ENCODE data around the gene SCRN2. TPM values are rescaled to one million over a fixed set of nuclear protein-coding genes. Genes with fewer than 3 reads are reported as not detected.

The SCRN2 gene
- total RNA-seq, 1 donor from 2014 or later, result 23.2 TPM

DNA sequence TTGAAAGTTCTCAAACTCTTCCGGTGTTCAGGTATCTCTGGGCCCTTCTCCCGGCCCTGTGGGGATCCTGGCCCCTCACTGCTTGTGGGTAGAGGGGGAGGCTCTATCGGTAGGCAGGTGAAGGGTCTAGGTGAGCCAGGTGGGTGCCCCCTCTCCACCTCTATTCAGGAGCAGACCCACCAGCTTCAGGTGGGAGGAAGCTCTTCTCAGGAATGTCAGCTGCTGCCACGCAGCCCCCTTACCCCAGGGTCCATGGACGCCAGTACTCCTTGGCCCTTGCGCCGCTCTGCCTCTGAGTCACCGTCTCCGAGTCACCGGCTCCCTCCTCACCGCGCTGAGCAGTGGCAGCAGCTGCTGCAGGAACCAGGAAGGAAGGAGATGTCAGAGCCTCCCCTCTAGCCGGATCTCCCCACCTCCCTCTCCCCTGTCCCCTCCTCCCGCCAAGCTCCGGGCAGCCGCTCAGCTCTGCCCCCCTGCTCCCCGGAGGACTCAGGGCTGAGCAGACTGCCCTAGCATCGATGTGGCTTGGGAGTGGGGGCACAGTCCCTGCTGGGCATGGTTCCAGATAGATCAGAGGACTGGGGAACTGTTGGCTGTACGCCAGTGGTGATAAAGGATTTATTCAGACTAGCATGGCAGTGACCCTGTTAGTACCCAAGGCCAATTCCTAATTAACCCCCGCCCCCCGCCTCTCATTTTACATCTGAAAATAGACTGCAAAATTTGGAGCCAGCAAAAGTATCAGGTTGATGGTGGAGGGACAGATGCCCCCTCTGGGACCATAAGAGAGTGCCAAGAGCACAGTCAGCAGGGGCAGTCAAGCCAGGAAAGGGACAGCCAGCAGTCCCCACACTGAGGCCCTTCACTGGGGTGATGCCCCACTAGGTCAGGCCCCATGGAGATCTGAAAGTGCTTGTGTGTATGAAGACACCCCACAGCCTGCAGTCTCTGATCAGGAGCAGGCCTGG lies 19.4 kb downstream of the SCRN2 start, which contains the start of gene OSBPL7:
Gene OSBPL7 (minus strand): TSS at position 371 of the 968 bp plus-strand sequence. CDS start 1,516 bp downstream, outside the sequence.
- peak; percentile 84 to 95 for DNase-seq (ENCODE audit: low read depth in 2 of 2)

DNA sequence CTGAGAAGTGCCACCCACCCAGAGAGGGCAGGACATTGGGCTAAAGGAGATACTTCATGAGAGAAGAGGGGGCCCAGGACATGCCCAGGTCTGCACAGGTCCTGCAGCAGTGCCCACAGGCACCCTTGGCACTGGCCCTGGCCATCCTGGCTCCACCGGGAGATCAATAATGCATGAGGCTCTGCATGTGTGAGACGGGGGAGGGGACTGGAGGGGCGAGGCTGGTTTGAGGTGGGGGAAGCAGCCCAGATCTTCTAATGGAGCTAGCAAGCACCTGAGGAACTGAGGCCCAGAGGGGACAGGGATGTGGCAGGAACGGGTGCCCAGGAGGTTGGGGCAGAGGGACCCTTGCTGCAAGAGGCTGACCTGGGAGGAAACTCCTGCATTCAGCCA lies 20.0 kb downstream of the SCRN2 start:
- no peak for DNase-seq (ENCODE audit: low read depth in 2 of 2)

DNA sequence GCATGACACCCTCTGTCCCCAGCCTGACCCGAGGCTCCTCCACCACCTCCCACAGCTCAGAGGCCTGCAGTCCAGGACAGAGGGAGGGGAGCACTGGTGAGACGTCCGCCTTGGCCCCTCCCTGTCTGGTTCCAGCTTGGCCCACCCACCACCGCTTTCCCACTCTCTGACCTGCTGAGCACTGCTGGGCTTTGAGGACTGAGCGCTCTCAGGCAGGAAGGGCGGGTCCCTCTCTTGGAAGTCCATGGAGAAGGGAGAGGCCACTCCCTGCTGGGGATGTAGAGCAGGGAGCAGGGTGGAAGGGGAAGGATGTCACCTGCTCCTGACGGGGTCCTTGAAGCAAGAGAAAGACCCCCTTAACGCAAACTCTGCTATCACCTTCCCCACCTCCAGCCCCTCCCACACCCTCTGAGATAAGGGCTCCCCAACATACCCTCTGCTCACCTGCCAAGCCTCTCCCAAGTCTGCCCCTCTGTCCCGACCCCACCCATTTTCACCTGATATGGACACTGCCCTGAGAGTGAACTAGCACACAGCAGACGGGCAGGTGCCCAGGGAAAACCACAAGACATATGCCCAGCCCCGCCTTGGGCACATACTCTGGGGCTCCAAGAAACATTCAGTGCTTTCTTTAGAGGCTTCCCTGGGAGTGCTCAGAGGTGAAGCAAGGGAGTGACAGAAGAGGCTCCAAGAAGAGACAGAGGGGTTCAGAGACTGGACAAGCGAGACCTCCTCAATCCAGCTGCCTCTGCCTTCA lies 20.9 kb downstream of the SCRN2 start:
- DNase-seq (ENCODE audit: low read depth in 2 of 2), result peak in 1 of 2 donors; percentile 21

DNA sequence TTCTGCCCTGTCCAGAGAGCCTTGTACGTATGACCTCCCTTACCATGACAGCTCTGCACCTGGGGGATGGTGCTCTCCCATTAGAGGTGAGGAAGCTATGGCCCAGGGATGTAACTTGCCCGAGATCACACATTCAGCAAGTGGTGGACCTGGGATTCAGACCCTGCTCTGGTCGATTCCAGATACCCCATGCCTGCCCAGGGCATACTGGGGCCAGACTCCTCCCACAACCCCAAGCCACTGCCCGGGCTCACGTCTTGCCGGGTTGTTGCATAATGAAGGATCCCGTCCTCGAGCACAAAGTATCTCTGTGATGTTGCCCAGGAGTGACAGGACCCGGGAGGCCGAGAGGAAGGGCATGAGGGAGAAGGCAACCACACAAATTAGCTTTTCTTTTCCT lies 21.6 kb downstream of the SCRN2 start:
- no peak for DNase-seq (ENCODE audit: low read depth in 2 of 2)

DNA sequence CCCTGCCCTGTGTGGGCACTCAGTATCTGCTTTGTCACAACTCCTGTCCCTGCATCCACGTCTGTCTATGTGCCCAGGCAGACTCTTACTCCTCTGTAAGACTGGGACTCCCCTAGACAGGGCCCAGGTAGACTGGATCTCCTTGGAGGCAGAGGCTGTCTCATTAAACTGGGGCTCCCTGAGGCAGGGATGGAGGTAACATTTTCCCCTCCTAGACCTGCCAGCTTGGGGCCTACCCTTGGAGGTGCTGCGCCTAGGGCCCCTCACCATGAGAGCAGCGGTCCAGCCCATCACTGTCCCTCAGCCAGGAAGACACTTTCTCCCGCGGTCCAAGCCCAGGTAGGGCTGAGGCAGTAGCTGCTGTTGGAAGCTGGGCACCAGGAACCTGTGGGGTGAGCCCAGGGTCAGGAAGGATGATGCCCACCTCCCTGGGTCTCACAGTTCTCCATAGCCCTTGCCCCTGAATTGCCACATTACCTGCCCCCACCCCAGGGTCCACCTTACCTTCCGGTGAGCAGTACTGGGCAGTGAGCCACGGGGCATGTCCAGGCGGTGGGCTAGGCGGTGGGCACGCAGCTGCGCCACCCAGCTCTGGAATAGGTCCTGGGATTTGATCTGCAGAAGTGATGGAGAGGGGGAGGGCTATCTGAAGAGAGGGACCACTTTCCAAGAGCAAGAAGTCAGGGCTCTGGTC lies 22.9 kb downstream of the SCRN2 start:
- DNase-seq (ENCODE audit: low read depth in 2 of 2), result no peak

DNA sequence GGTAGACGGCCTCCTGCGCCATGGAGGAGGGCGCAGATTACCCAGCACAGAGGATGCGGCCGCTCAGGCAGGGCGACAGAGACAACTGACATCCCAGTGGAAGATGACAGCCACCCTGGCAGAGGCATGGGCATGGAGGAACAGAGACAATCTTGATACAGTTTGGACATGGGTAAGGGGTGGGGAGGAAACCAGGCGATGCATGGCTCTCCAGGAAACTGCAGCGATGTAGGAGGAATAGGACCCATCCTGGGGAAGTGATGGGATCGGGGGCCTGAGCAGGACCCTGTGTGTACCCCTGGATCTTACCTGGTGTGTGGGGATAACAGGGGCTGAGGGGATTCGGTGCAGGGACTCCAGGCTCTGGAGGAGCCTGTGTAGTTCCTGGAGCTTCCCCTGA lies 24.1 kb downstream of the SCRN2 start:
- DNase-seq (ENCODE audit: low read depth in 2 of 2), result no peak

DNA sequence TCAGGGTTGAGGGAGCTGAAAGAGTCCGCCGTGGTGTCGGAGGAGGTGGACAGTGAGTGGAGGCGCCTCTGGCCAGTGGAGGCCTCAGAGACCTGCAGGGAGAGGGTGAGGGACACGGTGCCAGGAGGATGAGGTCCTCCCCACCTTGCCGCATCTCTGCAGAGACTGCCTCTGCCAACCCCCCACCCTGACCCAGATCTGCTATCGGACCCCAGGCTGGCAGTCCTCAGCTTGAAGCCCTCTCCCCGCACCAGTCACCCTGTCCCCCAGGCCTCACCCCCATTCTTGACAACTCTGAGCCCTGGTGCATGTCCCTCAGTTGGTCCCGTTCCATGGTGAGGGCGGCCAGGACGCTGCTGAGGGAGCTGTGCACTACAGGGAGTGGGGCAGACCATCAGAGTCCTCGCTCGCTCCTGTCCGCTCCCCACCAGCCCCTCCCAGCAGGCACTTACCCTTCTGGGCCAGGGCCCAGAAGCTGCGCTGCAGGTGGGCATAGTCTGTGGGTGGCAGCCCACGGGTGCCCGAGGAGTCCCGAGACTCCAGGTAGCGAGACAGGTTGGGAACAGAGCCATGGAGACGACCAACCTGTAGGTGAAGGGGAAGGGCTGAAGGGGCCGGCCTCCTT lies 24.9 kb downstream of the SCRN2 start:
- DNase-seq (ENCODE audit: low read depth in 2 of 2), result no peak

DNA sequence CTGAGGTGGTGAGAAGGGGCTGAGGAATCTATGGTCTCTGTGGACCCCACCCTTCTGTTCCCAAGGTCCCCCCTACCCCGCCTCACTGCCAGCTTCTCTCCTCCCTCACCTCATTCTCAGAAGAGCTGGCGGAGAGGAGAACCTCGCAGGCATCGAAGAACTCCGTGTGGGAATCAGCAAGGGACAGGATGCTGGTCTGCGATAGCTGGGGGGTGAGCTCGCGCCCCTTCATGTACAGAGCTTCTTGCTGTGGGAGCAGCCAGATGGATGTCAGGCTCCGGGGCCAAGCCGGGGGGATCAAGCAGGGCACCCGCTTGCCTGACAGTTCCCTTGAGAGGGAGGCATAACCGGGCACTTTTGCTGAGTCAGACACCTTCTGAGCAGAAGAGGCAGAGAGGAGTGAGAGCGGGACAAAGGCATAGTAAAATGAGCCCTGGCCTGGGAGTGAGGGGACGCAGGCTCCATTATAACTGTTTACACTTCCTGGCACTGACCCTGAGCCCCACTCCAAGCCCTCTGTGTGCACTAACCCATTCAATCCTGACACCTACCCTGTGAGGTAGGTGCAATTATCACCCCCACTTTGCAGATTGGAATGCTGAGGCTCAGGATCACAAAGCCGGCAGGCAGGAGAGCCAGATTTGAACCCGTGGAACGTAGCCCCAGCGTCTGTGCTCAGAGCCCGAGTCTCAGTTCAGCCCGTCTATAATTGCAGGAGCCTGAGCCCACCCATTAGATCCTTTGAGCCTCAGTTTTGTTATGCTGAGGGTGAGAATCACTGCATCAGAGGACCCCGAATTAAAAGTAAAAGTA lies 25.8 kb downstream of the SCRN2 start:
- DNase-seq (ENCODE audit: low read depth in 2 of 2), result no peak

DNA sequence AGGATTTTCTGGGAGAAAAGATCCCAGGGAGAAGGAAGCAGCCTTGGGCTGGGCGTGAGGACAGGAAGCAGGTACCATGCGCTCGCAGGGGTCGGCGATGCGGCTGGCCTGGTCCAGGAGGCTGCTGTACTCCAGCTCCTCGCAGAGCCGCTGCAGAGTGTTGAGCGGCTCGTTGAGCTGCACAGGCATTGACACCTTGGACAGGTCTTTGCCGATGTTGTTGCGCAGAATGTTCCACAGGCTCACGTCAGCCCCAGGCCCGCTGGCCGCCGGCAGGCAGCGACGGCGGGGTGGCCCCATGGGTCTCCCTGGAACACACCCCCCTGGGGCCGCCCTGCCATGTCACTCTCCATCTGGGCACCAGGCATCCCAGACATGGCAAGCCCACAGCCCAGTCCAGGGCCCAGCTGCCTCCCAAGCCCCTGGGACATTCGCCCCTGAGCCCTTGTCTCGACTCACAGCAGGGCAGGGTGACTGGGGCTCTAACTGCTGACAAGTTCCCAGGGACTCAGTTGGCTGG lies 27.5 kb downstream of the SCRN2 start:
- DNase-seq (ENCODE audit: low read depth in 2 of 2), result no peak

DNA sequence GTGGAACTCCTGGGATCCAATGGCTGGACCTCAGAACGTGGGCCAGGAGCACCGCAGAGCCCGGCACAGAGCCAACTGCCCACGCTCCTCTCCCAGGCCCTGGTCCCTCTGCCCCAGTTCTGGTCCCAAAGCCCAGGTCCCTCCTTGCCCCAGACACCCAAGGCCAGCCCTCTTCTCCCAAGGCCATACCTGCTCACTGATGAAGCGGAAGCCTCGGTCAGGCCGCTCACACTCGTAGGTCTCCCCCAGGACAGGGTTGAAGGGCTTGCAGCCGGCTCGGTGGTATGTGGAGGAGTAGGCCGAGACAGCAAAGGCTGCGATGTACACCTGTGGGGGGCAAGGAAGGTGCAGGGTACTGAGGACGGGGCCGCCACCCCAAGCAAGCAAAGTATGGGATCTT lies 28.0 kb downstream of the SCRN2 start:
- DNase-seq (ENCODE audit: low read depth in 2 of 2), result no peak

DNA sequence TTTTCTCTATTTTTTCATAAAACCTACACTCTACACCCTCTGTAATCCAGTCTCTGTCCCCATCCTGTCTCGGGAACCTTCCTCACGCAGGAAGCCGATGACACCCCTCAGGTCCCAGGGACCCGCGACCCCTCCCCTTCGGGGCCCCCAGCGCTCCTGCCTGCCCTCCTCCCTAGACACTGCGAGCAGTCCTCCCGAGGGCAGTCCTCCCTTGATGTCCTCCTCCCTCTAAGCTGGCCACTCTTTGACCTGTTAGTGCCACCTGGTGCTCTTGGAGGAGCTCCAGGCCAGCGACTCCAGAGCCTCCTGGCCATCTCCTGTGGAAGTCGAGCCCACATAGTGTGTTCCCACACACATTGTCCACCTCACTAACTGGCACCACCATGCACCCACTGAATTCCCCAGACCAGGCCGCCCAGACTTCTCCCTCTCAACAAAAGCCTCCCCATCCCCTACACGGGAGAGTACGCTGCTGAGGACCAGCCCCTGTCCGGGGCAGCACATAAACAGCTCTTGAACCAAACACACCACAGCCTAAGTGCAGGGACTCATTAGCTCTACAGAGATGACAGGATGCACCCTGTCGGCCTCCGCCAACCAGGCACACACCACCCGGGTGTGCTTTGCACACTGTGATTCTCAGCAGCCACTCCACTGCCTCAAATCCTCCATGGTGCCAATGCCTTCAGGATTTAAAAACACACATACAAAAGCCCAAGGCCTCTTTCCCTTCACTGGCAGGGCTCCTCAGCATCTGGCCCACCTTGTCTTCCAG lies 28.7 kb downstream of the SCRN2 start:
- DNase-seq (ENCODE audit: low read depth in 2 of 2), result no peak

DNA sequence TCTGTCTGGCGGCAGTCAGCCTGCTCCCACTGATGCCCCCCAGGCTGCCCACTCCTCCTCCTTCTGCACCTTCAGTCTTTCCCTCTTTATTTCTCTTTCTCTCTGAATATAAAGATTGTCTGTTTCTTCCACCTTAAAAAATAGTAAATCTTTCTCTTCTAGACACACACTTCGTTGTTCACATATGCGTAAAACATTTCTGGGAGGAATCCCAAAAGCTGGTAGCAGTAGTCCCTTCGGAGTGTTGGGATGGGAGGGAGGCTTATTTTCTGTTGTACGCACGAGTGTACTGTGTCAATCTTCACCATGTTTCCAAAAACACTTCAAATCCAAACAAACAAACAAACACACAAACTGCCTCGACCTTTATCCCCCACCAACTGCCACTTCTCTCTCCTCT lies 29.4 kb downstream of the SCRN2 start:
- no peak for DNase-seq (ENCODE audit: low read depth in 2 of 2)

DNA sequence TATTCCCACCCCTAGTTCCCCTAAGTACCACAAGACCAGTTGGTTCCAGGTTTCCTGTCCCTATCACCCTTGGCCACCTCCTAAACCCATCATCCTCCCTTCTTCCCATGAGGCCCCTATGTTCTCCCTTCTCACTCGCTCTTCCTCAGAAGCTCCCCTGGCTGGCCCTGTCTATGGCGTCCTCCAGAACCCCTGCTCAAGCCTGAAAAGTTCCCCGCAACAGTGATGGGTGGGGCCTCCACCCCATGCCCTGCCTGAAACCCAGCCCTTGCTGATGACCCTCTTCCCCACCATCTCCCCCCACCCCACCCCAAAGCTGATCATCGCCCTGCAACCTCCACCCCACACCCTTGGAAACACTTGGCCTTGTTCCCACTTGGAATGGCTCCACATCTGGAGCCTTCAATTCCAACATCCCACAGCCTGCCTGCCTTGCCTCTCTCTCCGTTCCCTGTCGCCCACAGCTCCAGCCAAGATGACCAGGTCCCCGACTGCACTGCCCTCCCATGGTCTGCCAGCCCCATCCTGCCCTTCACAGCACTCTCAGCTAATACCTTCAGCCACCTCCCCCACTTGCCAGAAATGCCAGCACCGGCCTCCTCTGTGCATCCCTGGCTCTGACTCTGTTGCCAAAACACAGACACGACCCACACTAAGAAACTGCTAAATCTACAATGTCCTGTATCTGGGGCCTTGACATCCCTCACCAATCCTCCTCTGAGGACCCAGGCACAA lies 30.0 kb downstream of the SCRN2 start:
- DNase-seq (ENCODE audit: low read depth in 2 of 2), result no peak

DNA sequence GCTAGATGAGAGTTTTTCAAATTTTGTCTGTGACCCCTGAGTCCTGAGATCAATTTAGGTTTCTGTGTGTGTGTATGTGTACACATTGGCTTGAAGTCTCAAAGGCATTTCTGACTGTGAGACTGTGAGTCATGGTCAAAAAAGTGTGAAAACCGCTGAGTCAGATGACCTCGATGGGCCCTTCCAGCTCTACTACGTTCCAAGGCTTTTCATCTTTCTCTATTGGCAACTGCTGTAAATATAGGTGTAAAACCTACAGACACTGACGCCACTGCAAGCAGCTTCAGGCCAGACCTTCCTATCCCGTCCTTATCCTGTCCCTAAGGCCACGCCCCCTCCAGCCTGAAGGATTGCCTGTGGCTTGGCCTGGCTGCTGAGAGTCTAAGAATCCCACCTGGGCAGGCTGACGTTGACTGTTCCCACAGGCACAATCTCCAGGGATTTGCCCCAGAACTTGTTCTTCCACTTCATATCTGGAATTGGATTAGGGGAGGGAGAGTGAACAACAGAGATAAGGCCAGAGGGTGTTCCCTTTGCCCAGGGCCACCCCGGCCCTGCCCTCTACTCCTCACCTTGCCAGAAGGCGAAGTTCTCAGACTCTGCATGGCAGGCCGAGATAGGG lies 30.8 kb downstream of the SCRN2 start:
- DNase-seq (ENCODE audit: low read depth in 2 of 2), result peak in 1 of 2 donors; percentile 86

DNA sequence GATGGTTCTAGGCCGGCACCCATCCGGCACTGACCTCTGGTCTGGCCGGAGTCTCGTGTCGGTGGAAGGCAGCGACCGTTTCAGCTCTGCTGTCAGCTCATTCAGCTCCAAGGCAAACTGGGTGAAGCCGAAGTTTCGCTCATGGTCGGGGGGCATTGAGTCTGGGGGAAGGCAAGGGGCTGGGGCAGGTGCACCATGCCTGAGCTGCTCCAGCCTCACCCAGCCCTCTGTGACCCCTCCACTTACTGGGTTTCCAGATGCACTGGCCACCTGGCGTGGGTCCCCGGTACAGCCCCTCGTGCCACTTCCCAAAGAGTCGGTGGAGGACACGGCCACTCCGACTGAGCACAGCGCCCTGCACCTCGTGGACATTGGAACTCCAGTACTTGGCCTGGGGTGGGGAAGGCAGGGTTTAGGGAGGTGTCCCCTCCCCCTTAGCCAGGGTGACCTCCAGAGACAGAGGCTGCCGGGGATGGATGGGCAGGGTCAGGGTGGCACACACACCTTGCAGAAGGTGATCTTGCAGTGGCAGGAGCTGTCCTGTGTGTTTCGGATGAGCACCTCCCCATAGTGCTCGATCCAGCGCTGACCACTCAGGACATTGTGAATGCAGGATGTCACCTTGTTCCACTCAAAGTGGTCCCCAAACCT lies 32.1 kb downstream of the SCRN2 start:
- no peak for DNase-seq (ENCODE audit: low read depth in 2 of 2)

DNA sequence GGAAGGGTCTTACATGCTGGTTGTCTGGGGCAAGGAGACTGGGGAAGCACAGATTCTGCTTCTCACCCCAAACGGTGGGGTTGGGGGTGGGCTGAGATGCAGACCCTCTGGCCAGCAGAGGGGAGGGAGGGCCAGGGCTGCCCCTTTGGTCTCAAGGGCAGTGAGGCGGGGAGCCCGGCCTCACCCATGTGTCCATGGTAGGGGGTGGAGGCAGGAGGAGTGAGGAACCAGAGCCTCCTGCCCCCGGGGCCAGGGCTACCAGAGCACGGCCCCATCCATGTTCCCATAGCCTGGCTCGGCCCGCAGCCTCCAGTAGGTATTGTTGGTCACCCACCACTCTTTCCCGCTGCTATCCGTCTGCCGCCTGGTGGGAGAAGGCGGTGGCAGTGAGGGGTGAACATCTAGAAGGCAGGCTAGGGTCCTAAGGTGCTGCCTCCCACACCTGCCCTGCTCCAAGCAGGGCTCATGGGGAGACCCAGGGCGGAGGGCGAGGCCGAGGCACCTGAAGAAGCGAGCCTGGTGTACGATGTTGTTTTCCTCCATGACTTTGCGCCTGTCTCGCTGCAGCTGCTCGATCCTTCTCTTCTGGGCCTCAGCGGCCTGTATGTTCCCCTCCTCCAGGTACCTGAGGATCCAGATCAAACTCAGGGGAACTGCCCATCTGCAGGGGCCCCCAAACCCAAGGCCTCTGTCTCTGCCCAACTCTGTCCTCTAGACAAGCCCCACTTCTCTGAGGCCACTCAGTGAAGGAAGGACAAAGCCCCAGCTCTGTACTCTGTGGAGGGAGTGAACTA lies 32.8 kb downstream of the SCRN2 start:
- no peak for DNase-seq (ENCODE audit: low read depth in 2 of 2)

DNA sequence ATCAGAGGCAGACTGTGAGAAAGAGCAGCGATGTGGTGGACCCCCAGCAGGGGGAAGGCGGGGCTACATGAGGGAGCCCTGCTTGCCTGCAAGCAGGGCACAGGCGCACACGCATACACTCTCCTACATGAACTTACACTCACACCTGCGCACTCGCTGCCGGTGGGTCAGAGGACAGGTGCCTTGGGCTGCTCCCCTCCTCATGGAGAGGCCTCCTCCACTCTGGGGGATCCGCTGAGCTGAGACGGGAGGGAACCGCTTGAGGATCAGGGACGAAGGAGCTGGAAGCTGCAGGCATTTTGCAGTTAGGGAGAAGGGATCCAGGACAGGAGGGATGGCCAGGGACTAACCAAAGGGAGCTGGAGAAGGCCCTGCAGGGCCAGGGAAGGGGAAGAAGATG lies 33.7 kb downstream of the SCRN2 start:
- no peak for DNase-seq (ENCODE audit: low read depth in 2 of 2)
